NCI-H526 (cell line): ENCODE data around the gene OR2H1.
"Not testable (repeated sequence)": the region's sequence is repeated elsewhere in the genome, so short reads cannot be mapped to it uniquely, and the experiment has no call there.

Experiments
- DNase-seq, 2 experiments: peaks; one replicate each; lab custom pipeline; 2025; lab: John Stamatoyannopoulos, UW

Gene OR2H1

GRCh38 chr6:29456971-29457370 is at the start of gene OR2H1, which contains the start of gene OR11A1:
Gene OR2H1, plus strand, starts transcription at chr6:29457155. Its CDS starts 4,615 bp downstream, at chr6:29461770.
Gene OR11A1, minus strand, starts transcription at chr6:29457071. Its CDS starts 29,430 bp downstream, at chr6:29427641.
- no peak for DNase-seq

- DNase-seq = peak in 1 of 2 experiments; percentile 0
Measured at GRCh38 chr6:29414588-29414987, 42.4 kb upstream of the OR2H1 start, which contains the start of gene OR12D1. Gene OR12D1, plus strand, starts transcription at chr6:29414928.

- DNase-seq = no peak
Measured at GRCh38 chr6:29419516-29419915, 37.4 kb upstream of the OR2H1 start.

- no peak for DNase-seq
Measured at GRCh38 chr6:29424168-29424567, 32.8 kb upstream of the OR2H1 start.

GRCh38 chr6:29424575-29424974 is 32.4 kb upstream of the OR2H1 start:
- DNase-seq = no peak

- DNase-seq = no peak
Measured at GRCh38 chr6:29425075-29425474, 31.9 kb upstream of the OR2H1 start.

- DNase-seq = no peak
Measured at GRCh38 chr6:29426654-29427053, 30.3 kb upstream of the OR2H1 start.

- DNase-seq = not testable (repeated sequence)
Measured at GRCh38 chr6:29436730-29437129, 20.2 kb upstream of the OR2H1 start.

GRCh38 chr6:29439006-29439405 is 17.9 kb upstream of the OR2H1 start, which contains the start of gene OR10C1:
Gene OR10C1, plus strand, starts transcription at chr6:29439306. Its CDS starts 710 bp downstream, at chr6:29440016.
- no peak for DNase-seq

GRCh38 chr6:29442719-29443118 is 14.2 kb upstream of the OR2H1 start:
- no peak for DNase-seq

GRCh38 chr6:29444031-29444430 is 12.9 kb upstream of the OR2H1 start:
- not testable (repeated sequence) for DNase-seq

GRCh38 chr6:29447670-29448069 is 9.3 kb upstream of the OR2H1 start:
- no peak for DNase-seq

- no peak for DNase-seq
Measured at GRCh38 chr6:29451471-29452193, 5.3 kb upstream of the OR2H1 start.

GRCh38 chr6:29461021-29461814 is 4.3 kb downstream of the OR2H1 start:
- DNase-seq = no peak

- no peak for DNase-seq
Measured at GRCh38 chr6:29462022-29462421, 5.1 kb downstream of the OR2H1 start.

- DNase-seq = no peak
Measured at GRCh38 chr6:29465279-29465678, 8.3 kb downstream of the OR2H1 start.

GRCh38 chr6:29465801-29466200 is 8.8 kb downstream of the OR2H1 start:
- DNase-seq = no peak

- no peak for DNase-seq
Measured at GRCh38 chr6:29466241-29466640, 9.3 kb downstream of the OR2H1 start.

GRCh38 chr6:29474996-29475395 is 18.0 kb downstream of the OR2H1 start:
- no peak for DNase-seq

GRCh38 chr6:29477923-29478450 is 21.0 kb downstream of the OR2H1 start:
- no peak for DNase-seq

GRCh38 chr6:29478740-29479139 is 21.8 kb downstream of the OR2H1 start:
- no peak for DNase-seq

GRCh38 chr6:29479560-29479959 is 22.6 kb downstream of the OR2H1 start:
- DNase-seq = no peak

- no peak for DNase-seq
Measured at GRCh38 chr6:29483186-29483585, 26.2 kb downstream of the OR2H1 start.
